Activated B cell treated with CpG ODN at 0.5 μM for 24 hours (primary cell): ENCODE results near the gene GMPR2. TPM values are rescaled to one million over a fixed set of nuclear protein-coding genes. Genes with fewer than 3 reads are reported as not detected.

Source experiments
- ATAC-seq: fragments of 200-7000 bp; cut with Tn5 transposase; one replicate; pipeline ENCODE4 v1.10.0; 2021; ENCODE audit warnings: low read depth, mild to moderate bottlenecking, moderate library complexity
- CTCF ChIA-PET: fragments of 350-600 bp; sonication (Branson Sonifier 250); formaldehyde crosslinking; loops from one replicate; lab custom pipeline; 2021; ENCODE audit warnings: antibody characterized with exemption; lab: Charles Lee
- POLR2A ChIA-PET: fragments of 350-600 bp; sonication (Branson Sonifier 250); formaldehyde crosslinking; loops from one replicate; lab custom pipeline; 2021; ENCODE audit warnings: antibody characterized with exemption; lab: Charles Lee
- DNase-seq: peaks from one replicate; pipeline ENCODE4 v3.0.0; 2022
- H3K27ac Mint-ChIP-seq: one replicate; pipeline ENCODE4 v1.8.0; 2020; ENCODE audit warnings: mixed read lengths
- H3K27me3 Mint-ChIP-seq: one replicate; pipeline ENCODE4 v1.8.0; 2021; ENCODE audit warnings: mixed read lengths
- H3K36me3 Mint-ChIP-seq: one replicate; pipeline ENCODE4 v1.8.0; 2021; ENCODE audit warnings: low read depth, mixed read lengths
- H3K4me1 Mint-ChIP-seq: one replicate; pipeline ENCODE4 v1.8.0; 2021; ENCODE audit warnings: mixed read lengths
- H3K4me3 Mint-ChIP-seq: one replicate; pipeline ENCODE4 v1.8.0; 2020; ENCODE audit warnings: mild to moderate bottlenecking, mixed read lengths
- H3K9me3 Mint-ChIP-seq: one replicate; pipeline ENCODE4 v1.8.0; 2020; ENCODE audit warnings: mixed read lengths
- CTCF ChIP-seq: fragments of 200-600 bp; IDR thresholded peaks from one replicate; pipeline ENCODE4 v1.8.0; 2022; ENCODE audit warnings: antibody characterized with exemption, mild to moderate bottlenecking
- intact Hi-C: fragments of 100-400 bp; cut with micrococcal nuclease; formaldehyde crosslinking; loops from one replicate; pipeline ENCODE4 v1.15.1; 2024
- total RNA-seq: library from RNA; stranded (reverse); gene quantifications from 2 replicates; pipeline ENCODE4 v1.2.3, GENCODE V29; 2022

Gene GMPR2
- total RNA-seq, 1 donor from 2014 or later, result 50.2 TPM

GRCh38 chr14:24234095-24235005 lies 1.6 kb downstream of the GMPR2 start:
- intact Hi-C loops, result loop anchor here (5.0 kb wide), 1 partner anchor 38 kb away; the partner anchor contains the start of gene RABGGTA
- no peak for TF ChIP-seq CTCF
- Mint-ChIP-seq H3K36me3 (peaks cover 60% of the 10 kb centered on the region), H3K9me3 (no peaks in the 10 kb centered on the region), H3K4me1 (peaks cover 55% of the 10 kb centered on the region), H3K27ac (no peak overlapping the region), H3K27me3 (no peaks in the 10 kb centered on the region), H3K4me3 (peak overlapping the region; percentile 5)
- ATAC-seq, result no peak
- ChIA-PET POLR2A (interaction anchor here (0.6 to 4.4 kb wide), 9 partner anchors 8 to 98 kb away, joined by 3 to 48 read pairs (median 3); partner anchors contain the start of genes CHMP4A, MDP1, PSME1 and RABGGTA), CTCF (interaction anchor here (0.9 to 1.6 kb wide), 5 partner anchors 9 to 74 kb away, joined by 4 to 6 read pairs (median 5); partner anchors contain the start of genes IRF9 and TINF2)
- no peak for DNase-seq

GRCh38 chr14:24235804-24236688 lies 3.3 kb downstream of the GMPR2 start:
- no peak for DNase-seq
- Mint-ChIP-seq H3K4me3 (no peak overlapping the region), H3K4me1 (peaks cover 69% of the 10 kb centered on the region), H3K9me3 (no peaks in the 10 kb centered on the region), H3K27ac (peak overlapping the region; percentile 65), H3K36me3 (peaks cover 77% of the 10 kb centered on the region), H3K27me3 (no peaks in the 10 kb centered on the region)
- CTCF ChIA-PET, result interaction anchor here (1.5 to 1.8 kb wide), 4 partner anchors 20 to 75 kb away, joined by 5 to 6 read pairs (median 6); partner anchors contain the start of genes IRF9 and MDP1
- ATAC-seq, result no peak
- POLR2A ChIA-PET, result interaction anchor here (0.8 to 11.1 kb wide), 7 partner anchors 11 to 100 kb away, joined by 3 to 242 read pairs (median 4); partner anchors contain the start of genes CHMP4A, DHRS1, EMC9 and IRF9
- no peak for TF ChIP-seq CTCF
- intact Hi-C loops, result no loop called here

DNA sequence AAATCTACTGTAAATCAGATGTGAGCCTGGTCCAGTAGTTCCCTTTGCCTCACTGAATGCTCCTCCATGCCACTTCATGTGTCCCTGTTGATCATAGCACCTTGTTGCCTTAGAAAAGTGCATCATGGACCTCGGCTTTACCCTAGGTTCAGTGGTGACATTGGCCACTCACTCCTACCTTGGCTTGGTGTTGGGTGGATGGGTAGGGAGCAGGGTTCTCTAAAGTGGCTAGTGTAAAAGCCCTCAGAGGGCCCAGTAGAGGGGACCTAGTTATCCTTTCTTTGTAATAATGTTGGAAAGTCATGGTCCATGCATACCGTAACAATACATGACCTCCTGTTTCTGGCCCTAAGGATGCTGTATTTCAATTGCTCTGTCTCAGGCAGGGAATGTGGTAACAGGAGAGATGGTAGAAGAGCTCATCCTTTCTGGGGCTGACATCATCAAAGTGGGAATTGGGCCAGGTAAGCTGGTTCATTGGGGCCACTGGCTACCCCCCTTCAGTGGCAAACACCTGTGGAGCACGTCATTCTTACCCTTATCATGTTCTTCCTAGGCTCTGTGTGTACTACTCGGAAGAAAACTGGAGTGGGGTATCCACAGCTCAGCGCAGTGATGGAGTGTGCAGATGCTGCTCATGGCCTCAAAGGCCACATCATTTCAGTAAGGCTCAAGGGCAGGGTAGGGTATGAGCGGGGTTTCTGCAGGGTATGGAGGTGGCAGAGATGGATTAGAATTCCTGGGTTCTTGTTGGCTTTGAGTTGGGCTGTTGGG lies 4.1 kb downstream of the GMPR2 start:
- H3K4me3 Mint-ChIP-seq, result no peak overlapping the region
- no peak for TF ChIP-seq CTCF
- DNase-seq, result no peak
- intact Hi-C loops, result no loop called here
- H3K36me3 Mint-ChIP-seq, result peaks cover 80% of the 10 kb centered on the region
- no peaks in the 10 kb centered on the region for H3K27me3 Mint-ChIP-seq
- ChIA-PET CTCF (interaction anchor here (1.0 to 1.8 kb wide), 3 partner anchors 21 to 71 kb away, joined by 3 to 6 read pairs (median 4); partner anchors contain the start of gene MDP1), POLR2A (interaction anchor here (1.4 to 11.1 kb wide), 5 partner anchors 10 to 90 kb away, joined by 3 to 242 read pairs (median 9); partner anchors contain the start of genes CHMP4A, DHRS1, MDP1 and NOP9)
- H3K4me1 Mint-ChIP-seq, result peaks cover 69% of the 10 kb centered on the region
- peak overlapping the region; percentile 6 for H3K27ac Mint-ChIP-seq
- H3K9me3 Mint-ChIP-seq, result no peaks in the 10 kb centered on the region
- ATAC-seq, result no peak

GRCh38 chr14:24237463-24237955 lies 4.8 kb downstream of the GMPR2 start:
- Mint-ChIP-seq H3K27ac (peak overlapping the region; percentile 6), H3K27me3 (no peaks in the 10 kb centered on the region), H3K4me3 (no peak overlapping the region), H3K4me1 (peaks cover 73% of the 10 kb centered on the region), H3K9me3 (no peaks in the 10 kb centered on the region), H3K36me3 (peaks cover 79% of the 10 kb centered on the region)
- no peak for ATAC-seq
- intact Hi-C loops, result no loop called here
- POLR2A ChIA-PET, result interaction anchor here (0.9 to 11.1 kb wide), 11 partner anchors 9 to 192 kb away, joined by 3 to 242 read pairs (median 5); partner anchors contain the start of genes CBLN3, CHMP4A, DHRS1 and KHNYN
- no peak for TF ChIP-seq CTCF
- CTCF ChIA-PET, result interaction anchor here (1.0 to 1.8 kb wide), 3 partner anchors 22 to 71 kb away, joined by 3 to 6 read pairs (median 4); partner anchors contain the start of gene MDP1
- no peak for DNase-seq
